ENCODE results near the gene PATJ. TPM values are rescaled to one million over a fixed set of nuclear protein-coding genes. Genes with fewer than 3 reads are reported as not detected.

Gene PATJ
- total and polyA plus RNA-seq, 2 of the 13 experiments (the other 11 are each of a cell fraction or from before 2014, with no cell fraction given) = 6.2 to 16.8 TPM

DNA sequence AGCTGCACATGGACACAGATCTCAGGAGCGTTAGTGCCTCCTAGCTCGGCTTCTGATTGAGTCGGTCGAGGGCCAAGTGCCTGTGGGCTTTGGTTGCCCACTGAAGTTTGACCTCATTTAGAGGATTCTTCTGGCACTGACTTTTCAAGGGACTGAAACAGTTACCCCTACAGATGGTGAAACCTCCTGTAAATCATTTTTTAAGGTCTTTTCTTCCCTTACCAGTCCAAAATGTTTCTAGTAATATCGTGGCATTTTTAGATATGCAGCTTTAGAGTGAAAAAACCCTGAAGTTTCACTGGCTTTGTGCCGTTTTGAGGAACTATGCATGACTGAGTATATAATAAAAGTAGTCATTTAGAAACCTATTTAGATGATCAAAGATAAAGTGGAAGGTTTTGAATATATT lies 417.7 kb downstream of the PATJ start:
- Histone ChIP-seq H3K9ac (ENCODE audit: insufficient read depth, low read depth, low read length) (no peak overlapping the region), H3K36me3 (replicated peaks in 1 of 2; ENCODE audit: control insufficient read depth in 1 of 2, insufficient read depth in 2 of 2, low read length in 2 of 2) (no peaks in the 10 kb centered on the region), H4K20me1 (ENCODE audit: insufficient read depth, low read length) (no peaks in the 10 kb centered on the region), H3K4me2 (ENCODE audit: low read depth, low read length) (no peak overlapping the region), H3K4me1 (ENCODE audit: insufficient read depth, low read length) (peaks cover 3% of the 10 kb centered on the region; the same call in 1 of the 2 replicates), H3K27me3 (ENCODE audit: control insufficient read depth in 1 of 2, insufficient read depth in 2 of 2, low read length in 2 of 2) (no peaks in the 10 kb centered on the region), H3K9me3 (ENCODE audit: low read length) (no peaks in the 10 kb centered on the region), H3K79me2 (ENCODE audit: insufficient read depth, low read length) (no peaks in the 10 kb centered on the region), H3K4me3 (replicated peaks in 1 of 3; ENCODE audit: insufficient read depth in 1 of 3, low read depth in 2 of 3, low read length in 3 of 3) (no peak overlapping the region), H3K27ac (ENCODE audit: extremely low read length, insufficient read depth, low read length) (no peak overlapping the region), H2AFZ (ENCODE audit: low read length) (no peak overlapping the region)
- CTCF ChIA-PET (ENCODE audit: low intra/inter-chr PET ratio, low total read pairs) = no interaction called here
- POLR2A ChIA-PET = no interaction called here
- DNase-seq (ENCODE audit: low spot score) = no peak
- BruUV-seq (replicated peaks) = no TSS peak
- TF ChIP-seq ISX (CRISPR knock-in tag; conservative IDR thresholded peaks at IDR 0.05) (no peak), ZFYVE20 (CRISPR knock-in tag; IDR thresholded peaks at IDR 0.05; ENCODE audit: borderline replicate concordance, low read depth) (no peak), ZNF362 (CRISPR knock-in tag; IDR thresholded peaks at IDR 0.05; ENCODE audit: borderline replicate concordance) (no peak), ZNF496 (CRISPR knock-in tag; IDR thresholded peaks at IDR 0.05; ENCODE audit: insufficient replicate concordance) (no peak), ZBTB20 (CRISPR knock-in tag; IDR thresholded peaks at IDR 0.05; ENCODE audit: borderline replicate concordance, low read depth) (no peak), NR3C1 (CRISPR knock-in tag; IDR thresholded peaks at IDR 0.05) (no peak), IRF9 (CRISPR knock-in tag; IDR thresholded peaks at IDR 0.05; ENCODE audit: borderline replicate concordance) (no peak), ZKSCAN8 (CRISPR knock-in tag; IDR thresholded peaks at IDR 0.05; ENCODE audit: borderline replicate concordance) (no peak), ZNF234 (CRISPR knock-in tag; conservative IDR thresholded peaks at IDR 0.05) (no peak)
- intact Hi-C loops (cut with micrococcal nuclease; ENCODE audit: unreplicated experiment) = no loop called here
- ATAC-seq = no peak
- WGBS (ENCODE audit: low lambda C conversion rate) = 95% methylated on average over 5 of the region's 6 CpGs
- in situ Hi-C loops (cut with HindIII; ENCODE audit: extremely low pct_ligation_motif_present, low pct_unique_long_range_greater_than_20kb) = no loop called here
- no peak for FAIRE-seq
